Measurements from ENCODE around the gene RAD51B.

RAD51B gene

DNA sequence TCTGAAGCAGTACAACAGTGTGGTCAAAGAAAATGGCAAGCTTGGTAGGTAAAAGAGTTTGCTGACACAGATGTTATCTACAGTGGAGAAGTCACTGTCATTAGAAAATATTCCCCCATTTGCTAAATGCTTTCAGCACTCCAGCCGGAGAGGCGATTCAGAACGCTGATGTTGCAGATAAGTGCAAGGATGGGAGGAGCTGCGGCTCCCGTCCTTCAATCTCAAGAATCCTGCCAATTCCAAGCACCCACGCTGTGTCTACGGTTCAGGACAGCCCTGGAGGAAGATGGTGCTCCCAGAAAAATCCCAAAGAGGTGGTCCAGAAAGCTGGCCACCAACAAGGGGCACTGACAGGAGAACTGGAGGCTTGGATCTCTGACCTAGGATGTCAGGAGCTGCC, 894.2 kb downstream of the RAD51B start:
- no peak for DNase-seq (ENCODE audit: low read depth, low spot score)
- no peak overlapping the region for H3K27ac ChIP-seq

GRCh38 chr14:68714991-68715924, 895.7 kb downstream of the RAD51B start:
- no peak for DNase-seq (ENCODE audit: low read depth, low spot score)
- H3K27ac ChIP-seq: no peak overlapping the region

GRCh38 chr14:68716698-68717097, 897.1 kb downstream of the RAD51B start:
- DNase-seq (ENCODE audit: low read depth, low spot score): no peak
- no peak overlapping the region for H3K27ac ChIP-seq

DNA sequence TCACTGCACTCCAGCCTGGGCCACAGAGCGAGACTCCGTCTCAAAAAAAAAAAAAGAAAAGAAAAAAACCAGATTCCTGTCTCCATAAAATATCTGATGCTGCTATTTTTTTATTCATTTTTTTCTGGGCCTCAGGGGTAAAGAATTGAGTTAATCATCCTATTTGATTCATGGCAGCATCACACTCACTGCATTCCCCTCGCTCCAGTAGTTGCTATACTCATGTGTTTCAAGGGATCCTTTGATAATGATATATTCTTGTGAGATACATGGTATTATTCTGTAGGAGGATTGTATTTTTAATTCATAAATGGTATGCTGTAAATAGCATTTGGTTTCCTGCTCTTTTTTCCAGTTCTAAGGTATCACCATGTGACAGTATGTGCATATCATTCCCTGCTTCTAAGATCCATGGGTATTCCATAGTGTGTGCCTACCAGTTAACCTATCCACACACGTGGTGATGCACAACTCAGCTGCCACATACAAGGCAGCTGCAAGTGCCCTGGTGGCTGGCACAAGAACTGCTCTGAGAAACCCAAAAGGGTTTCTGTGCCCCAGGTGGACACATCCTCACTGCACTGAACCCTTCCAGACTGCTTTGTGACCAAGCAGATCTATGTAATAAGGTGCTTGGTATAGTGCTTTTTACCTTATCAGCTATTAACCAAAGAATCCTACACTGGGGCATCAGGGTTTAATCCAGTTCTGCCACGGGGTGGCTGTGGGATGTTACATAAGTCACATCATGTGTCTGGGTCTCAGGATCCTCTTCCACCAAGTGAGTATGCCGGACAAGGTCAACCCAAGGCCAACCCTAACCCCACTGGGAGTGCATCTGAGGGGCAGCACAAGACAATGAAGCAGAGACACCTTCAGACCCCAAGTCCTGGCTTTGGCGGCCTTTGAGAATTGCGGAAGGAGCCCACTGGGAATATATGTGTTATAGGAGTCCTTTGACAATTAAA, 898.7 kb downstream of the RAD51B start:
- no peak overlapping the region for H3K27ac ChIP-seq
- DNase-seq (ENCODE audit: low read depth, low spot score): no peak

DNA sequence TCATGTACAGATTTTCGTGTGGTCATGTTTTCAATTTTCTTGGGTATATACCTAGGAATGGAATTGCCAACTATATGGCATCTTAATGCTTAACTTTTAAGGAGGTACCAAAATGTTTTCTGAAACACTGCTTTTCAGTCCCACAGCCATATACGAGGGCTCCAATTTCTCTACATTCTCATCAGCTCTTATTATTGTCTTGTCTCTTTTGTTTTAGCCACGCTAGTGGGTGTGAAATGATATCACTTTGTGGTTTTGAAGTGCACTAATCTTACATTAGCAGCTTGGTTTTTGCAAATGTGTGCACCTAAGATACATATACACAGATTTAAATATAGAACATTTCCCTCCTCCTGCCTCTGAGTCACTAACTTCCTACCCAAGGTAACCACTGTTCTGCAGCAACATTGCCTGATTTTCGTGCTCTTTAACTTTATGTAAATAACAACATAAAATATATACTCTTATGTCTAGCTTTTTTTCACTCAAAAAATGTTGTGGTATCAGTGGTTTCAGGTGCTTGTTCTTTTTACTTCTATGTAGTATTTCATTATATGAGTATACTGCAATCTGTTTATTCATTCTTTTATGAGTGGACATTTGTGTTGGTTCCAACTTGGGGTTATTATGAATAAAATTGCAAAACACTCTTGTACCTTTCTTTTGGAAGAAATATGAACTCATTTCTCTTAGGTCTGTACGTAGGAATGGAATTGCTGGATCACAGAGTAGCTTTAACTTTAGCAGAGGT, 900.2 kb downstream of the RAD51B start:
- no peak overlapping the region for H3K27ac ChIP-seq
- DNase-seq (ENCODE audit: low read depth, low spot score): no peak

GRCh38 chr14:68722186-68722585, 902.6 kb downstream of the RAD51B start:
- no peak for DNase-seq (ENCODE audit: low read depth, low spot score)
- no peak overlapping the region for H3K27ac ChIP-seq

GRCh38 chr14:68722968-68723566, 903.5 kb downstream of the RAD51B start:
- H3K27ac ChIP-seq: no peak overlapping the region
- no peak for DNase-seq (ENCODE audit: low read depth, low spot score)

GRCh38 chr14:68723808-68724268, 904.3 kb downstream of the RAD51B start:
- no peak for DNase-seq (ENCODE audit: low read depth, low spot score)
- H3K27ac ChIP-seq: no peak overlapping the region

GRCh38 chr14:68724914-68725313, 905.3 kb downstream of the RAD51B start:
- DNase-seq (ENCODE audit: low read depth, low spot score): no peak
- no peak overlapping the region for H3K27ac ChIP-seq

DNA sequence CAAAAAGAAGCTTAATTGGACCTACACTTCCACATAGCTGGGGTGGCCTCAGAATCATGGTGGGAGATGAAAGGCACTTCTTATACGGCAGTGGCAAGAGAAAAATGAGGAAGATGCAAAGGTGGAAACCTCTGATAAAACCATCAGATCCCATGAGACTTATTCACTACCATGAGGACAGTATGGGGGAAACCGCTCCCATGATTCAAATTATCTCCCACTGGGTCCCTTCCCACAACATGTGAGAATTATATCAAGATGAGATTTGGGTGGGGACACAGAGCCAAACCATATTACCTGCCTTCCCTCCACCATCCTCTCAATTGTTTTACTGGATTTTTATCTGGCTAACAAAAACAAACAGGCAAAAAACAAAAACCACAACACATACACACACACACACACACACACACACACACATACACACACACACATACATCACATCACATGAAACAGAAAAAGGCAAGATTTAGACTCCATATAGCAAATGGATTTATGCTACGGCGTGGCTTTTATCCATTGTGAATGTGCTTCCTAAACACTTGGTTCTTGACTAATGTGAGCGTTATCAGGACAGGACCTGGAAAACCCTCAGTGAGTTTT, 906.6 kb downstream of the RAD51B start:
- H3K27ac ChIP-seq: no peak overlapping the region
- no peak for DNase-seq (ENCODE audit: low read depth, low spot score)

- DNase-seq (ENCODE audit: low read depth, low spot score): no peak
- H3K27ac ChIP-seq: no peak overlapping the region
Measured at GRCh38 chr14:68727315-68728047, 907.9 kb downstream of the RAD51B start.

- no peak overlapping the region for H3K27ac ChIP-seq
- no peak for DNase-seq (ENCODE audit: low read depth, low spot score)
Measured at GRCh38 chr14:68728342-68729106, 908.9 kb downstream of the RAD51B start.

- DNase-seq (ENCODE audit: low read depth, low spot score): no peak
Measured at GRCh38 chr14:68729556-68729955, 910.0 kb downstream of the RAD51B start.

GRCh38 chr14:68730348-68730747, 910.8 kb downstream of the RAD51B start:
- H3K27ac ChIP-seq: no peak overlapping the region
- no peak for DNase-seq (ENCODE audit: low read depth, low spot score)

More at GRCh38 chr14:68729556-68729955, 910.0 kb downstream of the RAD51B start:
- H3K27ac ChIP-seq: no peak overlapping the region

DNA sequence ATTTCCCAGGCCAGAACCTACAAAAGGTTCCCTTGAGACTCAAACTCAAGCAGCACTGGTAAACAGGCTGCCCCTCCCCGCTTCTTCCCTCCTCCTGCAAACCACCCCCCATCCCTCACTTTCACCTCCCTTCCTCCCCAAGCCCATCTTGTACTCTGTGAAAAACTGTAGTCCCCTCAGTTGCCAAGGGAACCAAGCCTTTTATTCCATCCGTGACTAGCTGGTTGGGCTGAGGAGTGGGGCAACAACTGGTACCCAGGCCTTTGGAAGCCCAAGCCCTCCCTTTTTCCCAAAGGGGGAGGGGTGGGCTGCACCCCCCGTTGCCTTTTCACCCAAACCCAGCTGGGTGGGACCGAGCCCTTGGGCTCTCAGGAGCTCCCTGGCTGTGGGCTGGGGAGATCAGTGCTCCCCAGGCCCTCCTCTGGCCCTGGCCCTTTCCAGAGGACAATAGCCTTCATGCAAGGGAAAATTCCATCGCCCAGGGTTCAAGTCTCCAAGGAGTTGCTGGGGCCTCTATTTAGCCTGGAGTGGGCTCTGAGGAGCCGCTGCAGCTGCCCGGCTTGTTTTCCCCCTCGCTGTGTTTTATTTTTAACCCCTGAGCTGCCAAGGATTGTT, 911.3 kb downstream of the RAD51B start:
- no peak overlapping the region for H3K27ac ChIP-seq
- no peak for DNase-seq (ENCODE audit: low read depth, low spot score)

- DNase-seq (ENCODE audit: low read depth, low spot score): no peak
- H3K27ac ChIP-seq: no peak overlapping the region
Measured at GRCh38 chr14:68733086-68733914, 913.7 kb downstream of the RAD51B start.

Measured in epithelial cell of prostate (primary cell).